HepG2 (cell line): ENCODE data around the gene POLE3. TPM values are rescaled to one million over a fixed set of nuclear protein-coding genes. Genes with fewer than 3 reads are reported as not detected.

Source experiments
- AKAP8 ChIP-seq: sonication (generic); formaldehyde crosslinking; IDR thresholded peaks from 2 replicates; pipeline ENCODE4 v1.5.1; 2020; ENCODE audit warnings: mild to moderate bottlenecking, missing genetic modification reagents
- CBFB ChIP-seq: sonication (generic); formaldehyde crosslinking; IDR thresholded peaks from 2 replicates; pipeline ENCODE4 v1.4.0; 2020; ENCODE audit warnings: missing genetic modification reagents
- HCFC1 ChIP-seq: fragments of 150-350 bp; IDR thresholded peaks from 2 replicates; pipeline ENCODE4 v1.6.1; 2014; ENCODE audit warnings: low read depth, low read length
- HDAC2 ChIP-seq: sonication (generic); formaldehyde crosslinking; IDR thresholded peaks from 2 replicates; pipeline ENCODE4 v1.4.0; 2020; ENCODE audit warnings: missing genetic modification reagents
- RAD51 ChIP-seq: fragments of 450-650 bp; IDR thresholded peaks from 2 replicates; pipeline ENCODE4 v1.6.1; 2016; ENCODE audit warnings: borderline replicate concordance
- RFXANK ChIP-seq: IDR thresholded peaks from 2 replicates; pipeline ENCODE4 v1.6.1; 2016
- SMARCC2 ChIP-seq: fragments of 450-650 bp; IDR thresholded peaks from 2 replicates; pipeline ENCODE4 v1.6.1; 2017; ENCODE audit warnings: antibody characterized with exemption, mild to moderate bottlenecking
- SMC3 ChIP-seq: IDR thresholded peaks from 2 replicates; pipeline ENCODE4 v1.6.1; 2011; ENCODE audit warnings: low read length, improper control_type of control experiment
- SMYD3 ChIP-seq: sonication (generic); formaldehyde crosslinking; IDR thresholded peaks from 2 replicates; pipeline ENCODE4 v1.8.1; 2023; ENCODE audit warnings: mild to moderate bottlenecking, missing genetic modification reagents
- STAG1 ChIP-seq: sonication (generic); formaldehyde crosslinking; IDR thresholded peaks from 2 replicates; pipeline ENCODE4 v1.4.0; 2020; ENCODE audit warnings: missing genetic modification reagents
- ZNF619 ChIP-seq: sonication (generic); formaldehyde crosslinking; IDR thresholded peaks from 2 replicates; pipeline ENCODE4 v1.4.0; 2020; ENCODE audit warnings: mild to moderate bottlenecking, missing genetic modification reagents
- ZNF652 ChIP-seq: IDR thresholded peaks from 2 replicates; pipeline ENCODE4 v1.6.1; 2016; ENCODE audit warnings: low read depth, borderline replicate concordance
- ZSCAN9 ChIP-seq: IDR thresholded peaks from 2 replicates; pipeline ENCODE4 v1.6.1; 2016; ENCODE audit warnings: borderline replicate concordance
- polyA plus RNA-seq, 8 experiments: library from polyadenylated mRNA; depleted of rRNA in 3 of 8; stranded (reverse) in 7 of 8; unstranded in 1 of 8; fragments of >200 nt; fragmentation: Illumina TruSeq in 4 of 8; extraction: Trizol in 4 of 8; gene quantifications; 2 replicates each; pipeline versions ENCODE4 v1.2.1 to v1.2.3, GENCODE V29; 2011 to 2016; ENCODE audit warnings: low read depth in 4 of 8, missing spikeins in 1 of 8, mixed read lengths in 1 of 8; ENCODE audit not compliant: insufficient read depth in 1 of 8
- total RNA-seq, 5 experiments: library from RNA; depleted of rRNA; stranded (reverse); fragments of >200 nt; fragmentation: Illumina TruSeq; extraction: Trizol; gene quantifications; 2 replicates each; pipeline ENCODE4 v1.2.3, GENCODE V29; 2016; ENCODE audit warnings: low read depth in 1 of 5
- TF ChIP-seq, protein P1 (sequence below): IDR thresholded peaks from 2 replicates; pipeline ENCODE4 v1.6.1; 2016; ENCODE audit warnings: low read depth, missing genetic modification reagents, missing compliant biosample characterization
- TF ChIP-seq, protein P2 (sequence below): sonication (generic); formaldehyde crosslinking; IDR thresholded peaks from 2 replicates; pipeline ENCODE4 v1.4.0; 2020; ENCODE audit warnings: mild to moderate bottlenecking, missing genetic modification reagents
- TF ChIP-seq, protein P3 (sequence below): sonication (generic); formaldehyde crosslinking; IDR thresholded peaks from 2 replicates; pipeline ENCODE4 v1.5.1; 2020; ENCODE audit warnings: mild to moderate bottlenecking, missing genetic modification reagents
- TF ChIP-seq, protein P4 (sequence below): sonication (generic); formaldehyde crosslinking; IDR thresholded peaks from 2 replicates; pipeline ENCODE4 v1.4.0; 2020; ENCODE audit warnings: missing genetic modification reagents
- TF ChIP-seq, protein P5 (sequence below): IDR thresholded peaks from 2 replicates; pipeline ENCODE4 v1.6.1; 2016; ENCODE audit warnings: low read depth, borderline replicate concordance

POLE3 gene
- total and polyA plus RNA-seq, 2 of the 13 experiments (the other 11 are each of a cell fraction or from before 2014, with no cell fraction given), result 36.0 to 77.2 TPM

DNA sequence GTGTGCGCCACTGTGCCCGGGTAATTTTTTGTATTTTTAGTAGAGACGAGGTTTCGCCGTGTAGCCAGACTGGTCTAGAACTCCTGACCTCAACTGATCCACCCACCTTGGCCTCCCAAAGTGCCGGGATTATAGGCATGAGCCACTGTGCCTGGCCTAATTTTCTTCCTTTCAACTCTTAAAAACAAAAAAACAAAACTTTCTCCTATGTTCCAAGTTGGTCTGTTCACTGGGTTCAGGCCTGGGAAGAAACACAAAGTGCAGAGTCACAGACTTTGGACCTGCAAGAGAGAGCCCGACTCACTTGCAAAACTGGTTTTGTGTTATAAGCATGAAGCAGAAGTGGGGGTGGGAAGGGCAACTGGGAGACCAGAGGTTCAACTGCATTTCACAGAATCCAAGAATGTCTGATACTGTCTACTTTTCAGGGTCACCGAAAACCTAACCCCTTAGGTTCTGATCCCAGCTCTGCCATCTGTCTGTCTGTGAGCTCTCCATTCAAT, 28.5 kb downstream of the POLE3 start (continued):
- TF ChIP-seq, protein P1, sequence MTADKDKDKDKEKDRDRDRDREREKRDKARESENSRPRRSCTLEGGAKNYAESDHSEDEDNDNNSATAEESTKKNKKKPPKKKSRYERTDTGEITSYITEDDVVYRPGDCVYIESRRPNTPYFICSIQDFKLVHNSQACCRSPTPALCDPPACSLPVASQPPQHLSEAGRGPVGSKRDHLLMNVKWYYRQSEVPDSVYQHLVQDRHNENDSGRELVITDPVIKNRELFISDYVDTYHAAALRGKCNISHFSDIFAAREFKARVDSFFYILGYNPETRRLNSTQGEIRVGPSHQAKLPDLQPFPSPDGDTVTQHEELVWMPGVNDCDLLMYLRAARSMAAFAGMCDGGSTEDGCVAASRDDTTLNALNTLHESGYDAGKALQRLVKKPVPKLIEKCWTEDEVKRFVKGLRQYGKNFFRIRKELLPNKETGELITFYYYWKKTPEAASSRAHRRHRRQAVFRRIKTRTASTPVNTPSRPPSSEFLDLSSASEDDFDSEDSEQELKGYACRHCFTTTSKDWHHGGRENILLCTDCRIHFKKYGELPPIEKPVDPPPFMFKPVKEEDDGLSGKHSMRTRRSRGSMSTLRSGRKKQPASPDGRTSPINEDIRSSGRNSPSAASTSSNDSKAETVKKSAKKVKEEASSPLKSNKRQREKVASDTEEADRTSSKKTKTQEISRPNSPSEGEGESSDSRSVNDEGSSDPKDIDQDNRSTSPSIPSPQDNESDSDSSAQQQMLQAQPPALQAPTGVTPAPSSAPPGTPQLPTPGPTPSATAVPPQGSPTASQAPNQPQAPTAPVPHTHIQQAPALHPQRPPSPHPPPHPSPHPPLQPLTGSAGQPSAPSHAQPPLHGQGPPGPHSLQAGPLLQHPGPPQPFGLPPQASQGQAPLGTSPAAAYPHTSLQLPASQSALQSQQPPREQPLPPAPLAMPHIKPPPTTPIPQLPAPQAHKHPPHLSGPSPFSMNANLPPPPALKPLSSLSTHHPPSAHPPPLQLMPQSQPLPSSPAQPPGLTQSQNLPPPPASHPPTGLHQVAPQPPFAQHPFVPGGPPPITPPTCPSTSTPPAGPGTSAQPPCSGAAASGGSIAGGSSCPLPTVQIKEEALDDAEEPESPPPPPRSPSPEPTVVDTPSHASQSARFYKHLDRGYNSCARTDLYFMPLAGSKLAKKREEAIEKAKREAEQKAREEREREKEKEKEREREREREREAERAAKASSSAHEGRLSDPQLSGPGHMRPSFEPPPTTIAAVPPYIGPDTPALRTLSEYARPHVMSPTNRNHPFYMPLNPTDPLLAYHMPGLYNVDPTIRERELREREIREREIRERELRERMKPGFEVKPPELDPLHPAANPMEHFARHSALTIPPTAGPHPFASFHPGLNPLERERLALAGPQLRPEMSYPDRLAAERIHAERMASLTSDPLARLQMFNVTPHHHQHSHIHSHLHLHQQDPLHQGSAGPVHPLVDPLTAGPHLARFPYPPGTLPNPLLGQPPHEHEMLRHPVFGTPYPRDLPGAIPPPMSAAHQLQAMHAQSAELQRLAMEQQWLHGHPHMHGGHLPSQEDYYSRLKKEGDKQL (CRISPR knock-in tag), result no peak
- TF ChIP-seq HCFC1 (no peak), AKAP8 (CRISPR knock-in tag) (no peak), ZSCAN9 (CRISPR knock-in tag) (no peak), RFXANK (CRISPR knock-in tag) (no peak), RAD51 (no peak), CBFB (CRISPR knock-in tag) (no peak), ZNF619 (CRISPR knock-in tag) (no peak), SMARCC2 (no peak), ZNF652 (peak; percentile 73), SMC3 (peak; percentile 5; the same call in 1 of the 2 replicates), STAG1 (no peak), HDAC2 (CRISPR knock-in tag) (peak; percentile 80), SMYD3 (0 out of 2 replicates have a peak, but pooled peaks have one; percentile 38)
- TF ChIP-seq, protein P2, sequence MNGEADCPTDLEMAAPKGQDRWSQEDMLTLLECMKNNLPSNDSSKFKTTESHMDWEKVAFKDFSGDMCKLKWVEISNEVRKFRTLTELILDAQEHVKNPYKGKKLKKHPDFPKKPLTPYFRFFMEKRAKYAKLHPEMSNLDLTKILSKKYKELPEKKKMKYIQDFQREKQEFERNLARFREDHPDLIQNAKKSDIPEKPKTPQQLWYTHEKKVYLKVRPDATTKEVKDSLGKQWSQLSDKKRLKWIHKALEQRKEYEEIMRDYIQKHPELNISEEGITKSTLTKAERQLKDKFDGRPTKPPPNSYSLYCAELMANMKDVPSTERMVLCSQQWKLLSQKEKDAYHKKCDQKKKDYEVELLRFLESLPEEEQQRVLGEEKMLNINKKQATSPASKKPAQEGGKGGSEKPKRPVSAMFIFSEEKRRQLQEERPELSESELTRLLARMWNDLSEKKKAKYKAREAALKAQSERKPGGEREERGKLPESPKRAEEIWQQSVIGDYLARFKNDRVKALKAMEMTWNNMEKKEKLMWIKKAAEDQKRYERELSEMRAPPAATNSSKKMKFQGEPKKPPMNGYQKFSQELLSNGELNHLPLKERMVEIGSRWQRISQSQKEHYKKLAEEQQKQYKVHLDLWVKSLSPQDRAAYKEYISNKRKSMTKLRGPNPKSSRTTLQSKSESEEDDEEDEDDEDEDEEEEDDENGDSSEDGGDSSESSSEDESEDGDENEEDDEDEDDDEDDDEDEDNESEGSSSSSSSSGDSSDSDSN (CRISPR knock-in tag), result peak; percentile 31; the same call in 1 of the 2 replicates
- TF ChIP-seq, protein P3, sequence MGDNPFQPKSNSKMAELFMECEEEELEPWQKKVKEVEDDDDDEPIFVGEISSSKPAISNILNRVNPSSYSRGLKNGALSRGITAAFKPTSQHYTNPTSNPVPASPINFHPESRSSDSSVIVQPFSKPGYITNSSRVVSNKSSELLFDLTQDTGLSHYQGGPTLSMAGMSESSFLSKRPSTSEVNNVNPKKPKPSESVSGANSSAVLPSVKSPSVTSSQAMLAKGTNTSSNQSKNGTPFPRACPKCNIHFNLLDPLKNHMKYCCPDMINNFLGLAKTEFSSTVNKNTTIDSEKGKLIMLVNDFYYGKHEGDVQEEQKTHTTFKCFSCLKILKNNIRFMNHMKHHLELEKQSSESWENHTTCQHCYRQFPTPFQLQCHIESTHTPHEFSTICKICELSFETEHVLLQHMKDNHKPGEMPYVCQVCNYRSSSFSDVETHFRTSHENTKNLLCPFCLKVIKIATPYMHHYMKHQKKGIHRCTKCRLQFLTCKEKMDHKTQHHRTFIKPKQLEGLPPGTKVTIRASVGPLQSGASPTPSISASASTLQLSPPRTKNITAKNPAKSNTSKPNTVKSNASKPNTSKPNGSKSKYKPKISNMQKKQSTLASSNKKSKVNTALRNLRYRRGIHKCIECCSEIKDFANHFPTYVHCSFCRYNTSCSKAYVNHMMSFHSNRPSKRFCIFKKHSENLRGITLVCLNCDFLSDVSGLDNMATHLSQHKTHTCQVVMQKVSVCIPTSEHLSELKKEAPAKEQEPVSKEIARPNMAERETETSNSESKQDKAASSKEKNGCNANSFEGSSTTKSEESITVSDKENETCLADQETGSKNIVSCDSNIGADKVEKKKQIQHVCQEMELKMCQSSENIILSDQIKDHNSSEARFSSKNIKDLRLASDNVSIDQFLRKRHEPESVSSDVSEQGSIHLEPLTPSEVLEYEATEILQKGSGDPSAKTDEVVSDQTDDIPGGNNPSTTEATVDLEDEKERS, result peak; percentile 22; the same call in 1 of the 2 replicates
- TF ChIP-seq, protein P4, sequence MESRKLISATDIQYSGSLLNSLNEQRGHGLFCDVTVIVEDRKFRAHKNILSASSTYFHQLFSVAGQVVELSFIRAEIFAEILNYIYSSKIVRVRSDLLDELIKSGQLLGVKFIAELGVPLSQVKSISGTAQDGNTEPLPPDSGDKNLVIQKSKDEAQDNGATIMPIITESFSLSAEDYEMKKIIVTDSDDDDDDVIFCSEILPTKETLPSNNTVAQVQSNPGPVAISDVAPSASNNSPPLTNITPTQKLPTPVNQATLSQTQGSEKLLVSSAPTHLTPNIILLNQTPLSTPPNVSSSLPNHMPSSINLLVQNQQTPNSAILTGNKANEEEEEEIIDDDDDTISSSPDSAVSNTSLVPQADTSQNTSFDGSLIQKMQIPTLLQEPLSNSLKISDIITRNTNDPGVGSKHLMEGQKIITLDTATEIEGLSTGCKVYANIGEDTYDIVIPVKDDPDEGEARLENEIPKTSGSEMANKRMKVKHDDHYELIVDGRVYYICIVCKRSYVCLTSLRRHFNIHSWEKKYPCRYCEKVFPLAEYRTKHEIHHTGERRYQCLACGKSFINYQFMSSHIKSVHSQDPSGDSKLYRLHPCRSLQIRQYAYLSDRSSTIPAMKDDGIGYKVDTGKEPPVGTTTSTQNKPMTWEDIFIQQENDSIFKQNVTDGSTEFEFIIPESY, result no peak
- TF ChIP-seq, protein P5, sequence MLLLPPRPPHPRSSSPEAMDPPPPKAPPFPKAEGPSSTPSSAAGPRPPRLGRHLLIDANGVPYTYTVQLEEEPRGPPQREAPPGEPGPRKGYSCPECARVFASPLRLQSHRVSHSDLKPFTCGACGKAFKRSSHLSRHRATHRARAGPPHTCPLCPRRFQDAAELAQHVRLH, result 0 out of 2 replicates have a peak, but pooled peaks have one; percentile 35
